GM18505 (cell line): ENCODE results near the gene TXNDC11.

Source experiments
- ATAC-seq: cut with Tn5 transposase; IDR thresholded peaks from one replicate; pipeline ENCODE4 v1.9.1; 2021; ENCODE audit not compliant: unreplicated experiment
- POLR2A ChIP-seq: IDR thresholded peaks from 4 replicates; pipeline ENCODE4 v1.6.1; 2011; ENCODE audit warnings: borderline replicate concordance; ENCODE audit not compliant: insufficient read depth, insufficient read length; ENCODE audit errors: extremely low read depth

TXNDC11 gene

GRCh38 chr16:11719171-11719570 is 23.5 kb downstream of the TXNDC11 start:
- no peak for TF ChIP-seq POLR2A
- no peak for ATAC-seq

DNA sequence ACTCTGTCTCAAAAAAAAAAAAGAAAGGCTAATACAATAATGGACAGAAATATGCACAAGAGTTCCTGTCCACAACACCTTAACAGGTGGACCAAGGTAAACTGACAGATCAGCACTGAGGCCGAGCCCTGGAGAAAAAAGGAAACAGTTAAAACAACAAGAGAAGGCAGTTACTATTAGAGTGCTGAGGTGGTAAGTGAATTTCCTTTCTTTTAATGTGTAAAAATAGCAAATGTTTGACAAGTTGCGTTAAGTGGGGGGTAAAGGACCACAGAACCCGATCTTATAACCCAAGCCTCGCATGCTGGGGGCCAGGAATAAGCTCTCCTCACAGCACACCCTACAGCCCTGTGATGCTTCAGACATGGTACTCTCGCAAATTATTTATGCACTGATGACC is 24.8 kb downstream of the TXNDC11 start:
- no peak for ATAC-seq
- TF ChIP-seq POLR2A, result no peak

DNA sequence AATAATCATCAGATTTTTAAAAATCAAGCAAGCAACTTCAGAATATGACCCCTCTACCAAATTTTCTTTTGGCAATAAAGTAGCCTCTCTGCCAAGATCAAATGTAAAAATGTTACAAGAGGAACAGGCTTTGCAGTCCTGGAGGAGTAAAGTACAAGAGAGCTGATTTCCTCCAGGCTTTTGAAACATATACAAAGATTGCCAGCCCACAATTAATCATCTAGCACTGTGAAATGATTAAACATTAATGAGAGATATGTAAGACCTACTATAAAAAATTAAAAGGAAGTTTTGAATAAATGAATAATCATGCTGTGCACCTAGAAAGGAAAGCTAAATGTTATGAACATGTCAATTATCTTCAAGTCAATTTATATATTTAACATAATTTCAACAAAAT is 26.3 kb downstream of the TXNDC11 start:
- no peak for ATAC-seq
- TF ChIP-seq POLR2A, result no peak

DNA sequence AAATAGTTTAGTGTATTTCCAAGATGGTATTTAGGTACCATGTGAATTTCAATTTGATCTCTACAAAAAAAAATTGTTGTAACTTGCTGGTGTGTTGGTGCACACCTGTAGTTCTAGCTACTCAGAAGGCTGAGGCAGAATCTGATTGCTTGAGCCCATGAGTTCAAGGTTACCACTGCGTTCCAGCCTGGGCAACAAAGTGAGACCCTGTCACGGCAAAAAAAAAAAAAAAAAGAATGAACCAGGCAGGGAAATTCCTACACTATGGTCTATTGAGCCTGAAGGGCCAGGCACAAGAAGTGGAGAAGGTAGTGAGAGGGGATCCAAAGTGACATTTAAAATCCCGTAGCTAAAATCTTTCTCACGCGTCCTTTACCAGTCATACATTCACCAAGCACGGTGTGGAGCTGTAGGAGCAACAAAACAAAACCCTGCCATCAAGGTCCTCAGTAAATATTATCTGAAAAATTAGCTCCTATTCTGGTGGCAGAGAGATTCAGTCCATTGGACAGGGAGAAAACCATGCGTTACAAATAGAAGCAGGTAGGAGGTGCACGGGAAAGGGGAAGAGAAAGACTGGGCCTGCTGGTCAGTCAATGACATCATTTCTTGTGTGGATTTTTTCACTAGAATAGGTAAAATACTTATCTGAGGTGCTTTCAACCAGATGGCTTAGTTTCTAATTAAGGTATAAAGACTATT is 27.3 kb downstream of the TXNDC11 start:
- no peak for TF ChIP-seq POLR2A
- no peak for ATAC-seq

DNA sequence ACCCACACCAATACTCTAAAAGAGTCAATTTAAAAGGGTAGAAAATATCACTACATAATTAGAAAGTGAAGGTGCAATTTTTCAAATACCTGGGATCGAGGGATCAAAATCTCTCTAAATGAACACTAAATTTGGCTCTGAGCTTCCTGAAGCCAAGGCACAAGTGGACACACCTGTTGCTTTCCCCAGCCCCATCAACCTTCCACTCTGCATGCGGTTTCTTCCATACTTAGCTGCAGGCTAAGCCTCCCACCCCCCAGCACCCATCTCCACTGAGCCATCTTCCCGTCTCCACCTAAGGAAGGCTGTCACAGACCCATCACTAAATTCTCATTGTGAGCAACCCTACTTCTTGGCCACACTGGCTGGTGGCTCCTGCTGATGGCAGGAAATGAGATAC is 30.5 kb downstream of the TXNDC11 start:
- no peak for TF ChIP-seq POLR2A
- ATAC-seq, result no peak

DNA sequence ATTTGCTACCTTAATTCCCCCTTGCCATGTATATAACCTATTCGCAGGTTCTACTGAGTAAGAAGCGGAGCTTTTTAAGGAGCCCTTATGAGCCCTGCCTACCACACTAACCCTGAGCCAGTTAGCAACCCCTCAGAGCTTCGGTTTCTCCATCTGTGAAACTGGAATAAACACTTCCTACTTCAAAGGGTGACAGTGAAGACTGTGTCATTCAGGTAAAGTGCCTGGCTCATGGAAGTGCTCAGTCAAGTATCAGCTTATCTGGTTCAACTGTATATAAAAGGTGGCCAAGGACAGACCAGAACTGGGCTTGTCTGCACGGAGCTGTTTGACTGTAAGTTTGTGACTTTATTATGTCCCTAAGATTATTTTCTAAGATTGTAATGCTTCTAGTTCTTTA is 31.0 kb downstream of the TXNDC11 start:
- ATAC-seq, result no peak
- no peak for TF ChIP-seq POLR2A

DNA sequence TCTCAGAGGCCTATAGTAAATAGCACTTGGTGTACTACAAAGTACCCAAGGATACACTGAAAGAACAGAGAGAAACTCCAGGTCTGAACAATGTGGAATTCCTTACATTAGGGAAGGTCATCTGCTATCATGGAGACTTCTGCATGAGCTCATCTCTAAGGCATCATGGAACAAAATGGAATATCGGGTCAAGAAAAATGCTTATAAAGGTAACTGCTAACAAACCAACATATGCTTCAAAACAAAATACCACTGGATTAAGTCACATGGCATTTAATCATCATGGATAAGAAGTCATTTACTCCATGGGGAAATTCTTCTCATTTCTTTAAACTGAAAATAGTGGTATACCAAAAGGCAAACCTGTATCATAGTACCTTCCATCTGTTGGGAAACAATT is 34.2 kb downstream of the TXNDC11 start:
- no peak for ATAC-seq

DNA sequence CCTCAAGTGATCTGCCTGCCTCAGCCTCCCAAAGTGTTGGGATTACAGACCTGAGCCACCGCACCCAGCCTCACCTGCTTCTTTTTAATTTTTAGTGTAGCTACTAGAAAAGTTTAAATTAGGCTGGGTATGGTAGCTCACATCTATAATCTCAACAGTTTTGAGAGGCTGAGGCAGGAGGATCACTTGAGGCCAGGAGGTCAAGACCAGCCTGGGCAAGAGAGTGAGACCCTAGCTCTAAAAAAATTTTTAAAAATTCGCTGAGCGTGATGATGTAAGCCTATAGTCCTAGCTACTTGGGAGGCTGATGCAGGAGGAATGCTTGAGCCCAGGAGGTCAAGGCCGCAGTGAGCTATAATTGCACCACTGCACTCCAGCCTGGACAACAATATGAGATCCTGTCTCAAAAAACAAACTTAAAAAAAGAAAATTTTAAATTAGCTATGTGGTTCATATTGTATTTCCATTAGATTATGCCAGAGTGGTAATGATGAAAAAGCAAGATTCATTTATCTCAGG is 34.9 kb downstream of the TXNDC11 start:
- ATAC-seq, result no peak
- no peak for TF ChIP-seq POLR2A

More for the DNA sequence above, 34.2 kb downstream of the TXNDC11 start:
- no peak for TF ChIP-seq POLR2A

DNA sequence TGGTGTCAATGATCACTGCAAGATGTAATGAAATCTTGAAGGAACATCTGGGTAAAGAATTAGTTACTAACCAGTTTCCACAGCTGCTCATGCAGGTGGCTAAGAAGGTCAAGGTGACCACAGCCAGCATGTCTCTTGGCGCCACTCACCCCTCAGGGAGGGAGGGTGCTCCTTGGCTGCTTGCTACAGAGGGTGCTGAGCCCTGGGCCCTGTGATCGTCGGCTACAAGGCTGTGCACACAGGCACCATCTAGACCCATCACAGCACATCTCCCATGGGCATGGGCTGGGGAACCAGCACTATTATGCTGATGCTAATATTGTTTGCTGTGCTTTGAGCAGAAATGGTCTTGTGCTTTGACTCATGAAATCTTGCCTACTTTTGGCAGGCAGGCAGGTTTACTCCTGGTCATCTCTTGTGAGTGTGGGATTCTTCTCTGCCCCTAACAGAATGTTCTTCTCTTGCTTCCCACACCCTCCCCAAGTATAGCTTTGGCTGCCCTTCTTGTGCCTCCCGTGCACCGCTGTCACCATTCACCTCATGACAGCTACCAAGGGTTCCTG is 36.4 kb downstream of the TXNDC11 start:
- TF ChIP-seq POLR2A, result peak; percentile 27
- ATAC-seq, result no peak

DNA sequence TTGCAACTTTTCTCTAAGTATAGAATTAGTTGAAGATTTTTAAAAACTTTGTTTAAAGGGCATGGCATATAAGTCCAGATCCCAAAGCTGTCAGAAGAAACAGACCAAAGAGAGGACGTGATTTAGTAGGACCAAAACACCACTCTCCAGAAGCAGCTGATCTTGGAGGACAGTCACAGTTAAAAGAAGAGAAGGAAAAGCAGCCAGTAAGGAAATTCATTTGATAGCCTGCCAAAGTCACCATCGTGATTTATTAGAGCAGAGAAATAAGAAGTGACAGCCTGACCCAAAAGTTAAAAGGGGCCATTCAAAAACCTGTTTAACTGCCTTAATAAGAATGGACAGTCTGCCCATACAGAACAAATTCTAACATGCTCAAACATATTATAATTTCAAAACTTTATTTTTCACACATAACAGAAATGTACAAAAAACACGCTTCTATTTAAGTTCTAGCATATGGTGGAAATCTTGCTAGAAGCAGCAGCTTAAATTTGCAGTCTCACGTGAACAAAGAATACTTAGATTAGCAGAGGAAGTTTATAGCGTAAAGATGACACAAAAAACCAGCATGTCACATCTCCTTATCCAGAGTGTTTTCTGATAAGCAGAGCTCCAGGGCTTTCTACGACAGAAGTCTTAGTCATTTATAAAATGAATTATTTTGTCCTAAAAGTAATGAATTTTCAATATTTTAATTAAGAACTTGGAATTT is 37.2 kb downstream of the TXNDC11 start:
- no peak for ATAC-seq
- no peak for TF ChIP-seq POLR2A

DNA sequence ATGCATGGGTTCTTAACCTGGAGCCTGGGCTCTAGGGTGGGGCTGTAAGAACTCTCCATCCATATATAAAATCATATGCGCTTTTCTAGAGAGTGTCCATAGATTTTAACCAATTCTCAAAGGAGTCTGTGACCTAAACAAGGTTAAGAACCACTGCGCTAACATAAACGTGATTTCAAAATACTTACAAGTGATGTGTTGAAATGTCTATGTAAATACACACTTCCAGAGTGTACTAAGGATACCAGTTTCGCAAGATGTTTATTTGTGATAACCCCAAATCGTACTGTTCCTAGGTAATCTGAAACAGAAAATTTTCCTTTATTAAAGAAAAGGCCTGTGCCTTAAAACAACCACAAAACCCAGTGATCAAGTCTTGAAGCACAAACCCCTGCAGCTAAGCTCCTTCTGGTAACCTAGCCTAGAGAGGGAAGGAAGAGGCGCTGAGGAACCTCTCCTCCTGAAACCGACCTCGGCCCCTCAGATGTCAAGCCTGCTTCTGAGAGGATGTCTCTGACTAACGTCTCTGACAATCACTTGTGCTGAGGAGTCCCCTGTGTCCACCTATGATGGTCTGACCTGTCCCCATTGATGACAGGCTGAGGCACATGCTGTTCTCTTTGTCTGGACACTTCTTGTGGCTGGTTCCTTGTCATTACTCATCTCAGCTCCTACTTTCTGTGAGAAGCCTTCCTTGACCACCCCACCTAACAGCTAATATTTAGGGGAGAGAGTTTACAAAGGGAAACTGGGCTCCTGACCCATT is 42.2 kb downstream of the TXNDC11 start:
- no peak for ATAC-seq
- no peak for TF ChIP-seq POLR2A

GRCh38 chr16:11699234-11699894 is 43.3 kb downstream of the TXNDC11 start:
- no peak for TF ChIP-seq POLR2A
- ATAC-seq, result no peak

GRCh38 chr16:11698271-11698689 is 44.4 kb downstream of the TXNDC11 start:
- ATAC-seq, result no peak
- TF ChIP-seq POLR2A, result no peak

GRCh38 chr16:11697319-11697718 is 45.3 kb downstream of the TXNDC11 start:
- no peak for TF ChIP-seq POLR2A
- ATAC-seq, result no peak
